Adipocyte (in vitro differentiated cells): ENCODE results near the gene TMEM258.

Source experiments
- DNase-seq: peaks from one replicate; pipeline ENCODE4 v3.0.0-alpha.2; 2015; ENCODE audit warnings: low read depth
- H3K27me3 ChIP-seq: replicated peaks from 2 replicates; pipeline ENCODE4 v1.7.0; 2013; ENCODE audit warnings: mild to moderate bottlenecking, low read length, moderate library complexity; ENCODE audit not compliant: control insufficient read depth, insufficient read depth
- H3K36me3 ChIP-seq: 2 replicates; pipeline ENCODE4 v1.7.0; 2013; ENCODE audit warnings: low read length, mild to moderate bottlenecking, moderate library complexity; ENCODE audit not compliant: control insufficient read depth, insufficient read depth, severe bottlenecking
- H3K4me1 ChIP-seq: 2 replicates; pipeline ENCODE4 v1.7.0; 2013; ENCODE audit warnings: mild to moderate bottlenecking, low read length, moderate library complexity; ENCODE audit not compliant: control insufficient read depth, insufficient read depth
- H3K4me3 ChIP-seq: 2 replicates; pipeline ENCODE4 v1.7.0; 2013; ENCODE audit warnings: mild to moderate bottlenecking, low read length, moderate library complexity
- H3K9ac ChIP-seq: 2 replicates; pipeline ENCODE4 v1.7.0; 2013; ENCODE audit warnings: mild to moderate bottlenecking, low read length, moderate library complexity
- H3K9me3 ChIP-seq: 2 replicates; pipeline ENCODE4 v1.7.0; 2013; ENCODE audit warnings: mild to moderate bottlenecking, low read length, moderate library complexity; ENCODE audit not compliant: control insufficient read depth

The TMEM258 gene

DNA sequence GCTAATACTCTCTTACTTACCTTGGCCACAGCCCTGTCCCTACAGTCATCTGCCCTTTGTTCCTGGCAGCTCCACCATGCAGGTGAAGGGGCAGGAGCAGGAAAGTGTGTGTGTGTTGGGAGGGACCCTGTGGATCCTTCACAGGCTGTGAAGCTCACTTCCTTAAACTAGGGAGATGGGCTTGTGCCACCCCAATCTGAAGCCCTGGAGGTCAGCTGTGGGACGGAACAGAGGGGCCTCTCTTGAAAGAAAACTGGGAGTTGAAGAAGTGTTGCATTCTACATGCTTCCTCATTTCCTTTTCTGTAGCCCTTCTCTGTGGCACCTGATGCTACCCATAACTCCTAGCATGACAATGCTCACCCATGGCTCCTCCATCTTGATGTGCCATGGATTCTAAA is 12.7 kb upstream of the TMEM258 start:
- H3K27me3 ChIP-seq: no peaks in the 10 kb centered on the region
- peak overlapping the region; percentile 38 for H3K9ac ChIP-seq
- H3K36me3 ChIP-seq: peaks cover 98% of the 10 kb centered on the region
- H3K4me1 ChIP-seq: peaks cover 4% of the 10 kb centered on the region
- H3K9me3 ChIP-seq: no peaks in the 10 kb centered on the region
- no peak overlapping the region for H3K4me3 ChIP-seq
- DNase-seq: no peak

DNA sequence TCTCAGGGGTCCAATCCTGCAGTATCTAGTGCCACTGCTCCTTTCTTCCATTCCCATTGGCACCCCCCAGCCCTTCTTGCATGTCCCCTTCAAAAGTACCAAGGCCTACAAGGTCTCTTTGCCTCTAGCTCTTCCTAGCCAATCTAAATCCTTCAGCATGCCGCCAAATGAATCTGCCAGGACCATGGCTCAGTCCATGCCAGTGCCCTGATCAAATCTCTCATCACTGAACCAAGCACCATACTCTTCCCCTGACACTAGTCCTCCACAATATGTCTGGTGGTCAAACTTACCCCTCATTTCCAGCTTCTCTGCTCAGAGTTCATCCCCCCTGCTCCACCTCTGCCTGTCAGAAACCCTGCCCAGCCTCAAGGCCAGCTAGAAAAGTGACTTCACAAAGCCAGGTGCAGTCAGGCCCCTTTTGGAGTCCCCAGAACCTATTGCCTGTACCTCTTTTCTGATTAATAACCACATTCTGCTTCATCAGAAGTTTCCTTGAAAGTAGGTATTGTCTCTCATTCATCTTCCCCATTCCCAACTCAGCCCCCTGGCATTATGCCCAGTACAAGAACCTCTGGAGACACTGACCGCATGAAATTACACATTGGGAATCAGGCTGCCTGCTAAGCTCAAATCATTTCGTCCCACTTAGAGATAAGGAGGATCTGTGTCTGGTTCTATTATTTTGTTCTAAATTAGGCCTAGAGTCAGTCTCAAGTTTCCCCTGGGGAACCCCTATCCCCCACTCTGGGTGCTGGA is 11.7 kb upstream of the TMEM258 start:
- no peak for DNase-seq
- Histone ChIP-seq H3K27me3 (no peaks in the 10 kb centered on the region), H3K4me1 (peaks cover 4% of the 10 kb centered on the region), H3K9me3 (no peaks in the 10 kb centered on the region), H3K4me3 (no peak overlapping the region), H3K36me3 (peaks cover 98% of the 10 kb centered on the region), H3K9ac (peak overlapping the region; percentile 38)

DNA sequence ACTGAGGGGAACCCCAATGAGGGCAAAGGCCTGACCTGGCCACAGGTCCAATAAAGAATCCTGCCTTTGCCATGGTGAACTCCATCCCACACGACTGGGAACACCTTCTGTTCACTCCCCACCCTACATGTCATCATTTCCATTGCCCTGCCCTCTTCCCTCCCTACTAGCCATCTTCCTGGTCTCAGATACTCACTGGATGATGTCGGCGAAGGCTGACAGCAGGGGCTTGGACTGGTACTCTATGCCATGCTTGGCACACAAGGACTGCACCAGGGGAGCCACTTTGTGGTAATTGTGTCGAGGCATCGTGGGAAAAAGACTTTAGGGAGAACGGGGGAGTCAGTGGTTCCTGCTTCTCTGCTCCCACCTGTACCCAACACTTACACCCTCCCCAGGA is 10.2 kb upstream of the TMEM258 start:
- H3K9me3 ChIP-seq: no peaks in the 10 kb centered on the region
- DNase-seq: no peak
- no peak overlapping the region for H3K9ac ChIP-seq
- H3K27me3 ChIP-seq: no peaks in the 10 kb centered on the region
- H3K4me3 ChIP-seq: no peak overlapping the region
- peaks cover 4% of the 10 kb centered on the region for H3K4me1 ChIP-seq
- peaks cover 83% of the 10 kb centered on the region for H3K36me3 ChIP-seq

DNA sequence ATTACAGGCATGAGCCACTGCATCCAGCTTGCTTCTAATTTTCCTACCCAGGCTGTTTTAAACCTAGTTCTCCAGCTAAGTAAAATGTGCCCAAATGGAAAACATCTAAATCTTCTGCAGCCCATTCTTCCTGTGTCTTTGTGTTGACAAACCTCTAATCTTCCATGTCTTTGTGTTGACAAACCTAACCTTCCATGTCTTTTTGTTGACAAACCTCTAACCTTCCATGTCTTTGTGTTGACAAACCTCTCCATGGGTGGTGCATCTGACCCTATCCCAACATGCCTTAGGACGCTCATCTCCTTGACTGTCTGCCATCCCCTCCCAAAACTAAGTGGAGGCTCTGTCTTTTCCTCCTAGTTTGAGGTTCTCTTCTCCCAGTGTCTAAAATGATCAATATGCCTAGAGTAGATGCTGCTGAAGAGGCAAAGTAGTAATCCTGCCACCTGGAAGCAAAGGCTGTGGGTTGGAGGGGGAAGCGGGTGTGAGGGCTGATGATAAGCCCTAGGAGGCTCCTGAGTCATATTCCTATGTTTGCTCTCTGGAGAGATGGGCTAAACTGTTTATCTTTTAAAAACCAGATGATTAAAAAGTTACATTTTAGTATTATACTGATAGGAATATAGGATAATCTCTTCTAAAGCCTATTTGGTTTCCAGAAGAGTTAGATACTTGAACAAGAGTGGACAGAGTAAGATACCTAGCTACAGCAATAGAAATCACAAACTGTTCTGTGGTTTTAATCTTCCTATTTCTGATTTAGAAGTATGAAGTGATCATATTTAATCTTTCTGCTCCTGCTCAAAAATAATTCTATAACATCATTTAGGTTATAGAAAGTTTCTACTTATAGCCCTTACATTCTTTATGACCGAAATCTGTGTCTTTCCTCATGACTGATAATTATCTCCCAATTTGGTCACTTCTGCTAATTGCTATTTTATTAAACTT is 8.2 kb upstream of the TMEM258 start:
- Histone ChIP-seq H3K9ac (no peak overlapping the region), H3K4me3 (no peak overlapping the region), H3K27me3 (no peaks in the 10 kb centered on the region), H3K9me3 (no peaks in the 10 kb centered on the region), H3K36me3 (peaks cover 66% of the 10 kb centered on the region), H3K4me1 (peaks cover 4% of the 10 kb centered on the region)
- no peak for DNase-seq

DNA sequence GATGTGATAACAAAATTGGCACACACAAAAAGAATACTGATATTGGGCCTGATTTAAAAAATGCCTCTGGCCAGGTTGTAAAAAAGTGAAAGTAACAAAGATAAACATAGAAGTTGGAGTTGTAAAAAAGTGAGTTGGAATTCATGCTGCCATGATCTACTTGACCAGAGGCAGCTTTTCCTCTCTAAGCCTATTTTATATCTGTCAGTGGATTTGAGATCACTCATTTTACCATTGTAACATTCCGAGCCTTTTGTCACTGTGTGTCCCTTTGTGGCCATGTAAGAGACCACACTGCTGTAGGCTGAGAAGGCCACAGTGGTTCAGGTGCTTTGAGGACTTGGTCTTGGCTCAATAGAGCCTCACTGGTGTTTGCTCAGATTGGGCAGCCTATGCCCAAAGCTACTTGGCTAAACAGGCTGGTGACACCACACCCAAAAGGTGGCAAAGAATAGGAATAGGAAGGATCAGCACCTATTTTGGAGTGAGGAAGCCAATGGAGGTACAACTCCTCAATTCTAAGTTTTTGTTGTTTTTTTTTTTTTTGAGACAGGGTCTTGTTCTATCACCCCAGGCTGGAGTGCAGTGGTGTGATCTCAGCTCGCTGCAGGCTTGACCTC is 7.4 kb upstream of the TMEM258 start:
- Histone ChIP-seq H3K36me3 (peaks cover 57% of the 10 kb centered on the region), H3K4me1 (peaks cover 2% of the 10 kb centered on the region), H3K27me3 (no peaks in the 10 kb centered on the region), H3K9ac (no peak overlapping the region), H3K4me3 (no peak overlapping the region), H3K9me3 (no peaks in the 10 kb centered on the region)
- no peak for DNase-seq

DNA sequence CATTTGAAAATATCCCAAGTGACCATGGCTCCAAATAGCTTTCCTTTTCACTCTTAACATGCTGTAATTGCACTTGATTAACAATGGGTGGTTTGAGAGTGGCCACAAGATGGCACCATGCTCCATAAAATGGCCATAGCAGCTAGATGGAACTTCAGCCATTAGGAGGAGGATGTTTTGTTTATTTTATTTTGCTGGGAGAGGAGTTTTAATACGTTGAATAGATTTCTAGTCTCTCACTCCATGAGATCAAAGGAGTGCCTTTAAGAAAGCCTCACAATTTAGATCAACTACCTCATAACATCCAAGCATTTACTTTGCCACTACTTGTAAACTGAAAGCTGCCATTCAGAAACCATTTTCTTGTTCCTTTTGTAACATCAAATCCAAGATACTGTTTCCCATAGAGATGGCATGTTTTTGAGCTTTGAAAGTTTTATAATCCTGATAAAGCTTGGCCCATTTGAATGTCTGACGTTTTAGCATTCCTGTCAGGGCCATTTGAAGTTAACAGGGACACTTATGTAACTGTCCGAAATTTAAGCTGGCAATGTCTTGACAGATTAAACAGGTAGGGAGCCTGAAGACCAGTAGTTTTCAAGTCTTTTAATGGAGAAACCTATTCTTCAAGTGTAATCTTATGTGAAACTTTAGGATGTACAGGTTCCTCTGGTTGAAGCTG is 5.0 kb upstream of the TMEM258 start:
- peak; percentile 92 for DNase-seq
- Histone ChIP-seq H3K27me3 (no peaks in the 10 kb centered on the region), H3K36me3 (peaks cover 34% of the 10 kb centered on the region)

DNA sequence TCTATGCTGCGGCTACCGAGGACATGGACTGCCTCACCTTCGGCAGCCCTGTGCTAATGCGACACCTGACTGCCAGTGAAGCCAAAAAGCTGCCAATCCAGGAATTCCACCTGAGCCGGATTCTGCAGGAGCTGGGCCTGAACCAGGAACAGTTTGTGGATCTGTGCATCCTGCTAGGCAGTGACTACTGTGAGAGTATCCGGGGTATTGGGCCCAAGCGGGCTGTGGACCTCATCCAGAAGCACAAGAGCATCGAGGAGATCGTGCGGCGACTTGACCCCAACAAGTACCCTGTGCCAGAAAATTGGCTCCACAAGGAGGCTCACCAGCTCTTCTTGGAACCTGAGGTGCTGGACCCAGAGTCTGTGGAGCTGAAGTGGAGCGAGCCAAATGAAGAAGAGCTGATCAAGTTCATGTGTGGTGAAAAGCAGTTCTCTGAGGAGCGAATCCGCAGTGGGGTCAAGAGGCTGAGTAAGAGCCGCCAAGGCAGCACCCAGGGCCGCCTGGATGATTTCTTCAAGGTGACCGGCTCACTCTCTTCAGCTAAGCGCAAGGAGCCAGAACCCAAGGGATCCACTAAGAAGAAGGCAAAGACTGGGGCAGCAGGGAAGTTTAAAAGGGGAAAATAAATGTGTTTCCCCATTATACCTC is 3.6 kb upstream of the TMEM258 start:
- Histone ChIP-seq H3K4me3 (no peak overlapping the region), H3K27me3 (no peaks in the 10 kb centered on the region), H3K9me3 (no peaks in the 10 kb centered on the region), H3K9ac (no peak overlapping the region), H3K36me3 (peaks cover 20% of the 10 kb centered on the region), H3K4me1 (peaks cover 18% of the 10 kb centered on the region)
- DNase-seq: no peak

More for the DNA sequence above, 5.0 kb upstream of the TMEM258 start:
- Histone ChIP-seq H3K9ac (peak overlapping the region; percentile 52), H3K4me1 (peaks cover 10% of the 10 kb centered on the region), H3K4me3 (no peak overlapping the region), H3K9me3 (no peaks in the 10 kb centered on the region)

DNA sequence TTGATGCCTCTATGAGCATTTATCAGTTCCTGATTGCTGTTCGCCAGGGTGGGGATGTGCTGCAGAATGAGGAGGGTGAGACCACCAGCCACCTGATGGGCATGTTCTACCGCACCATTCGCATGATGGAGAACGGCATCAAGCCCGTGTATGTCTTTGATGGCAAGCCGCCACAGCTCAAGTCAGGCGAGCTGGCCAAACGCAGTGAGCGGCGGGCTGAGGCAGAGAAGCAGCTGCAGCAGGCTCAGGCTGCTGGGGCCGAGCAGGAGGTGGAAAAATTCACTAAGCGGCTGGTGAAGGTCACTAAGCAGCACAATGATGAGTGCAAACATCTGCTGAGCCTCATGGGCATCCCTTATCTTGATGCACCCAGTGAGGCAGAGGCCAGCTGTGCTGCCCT is 3.1 kb upstream of the TMEM258 start:
- H3K4me3 ChIP-seq: no peak overlapping the region
- peaks cover 18% of the 10 kb centered on the region for H3K4me1 ChIP-seq
- no peak for DNase-seq
- peaks cover 15% of the 10 kb centered on the region for H3K36me3 ChIP-seq
- H3K9me3 ChIP-seq: no peaks in the 10 kb centered on the region
- no peaks in the 10 kb centered on the region for H3K27me3 ChIP-seq
- no peak overlapping the region for H3K9ac ChIP-seq

DNA sequence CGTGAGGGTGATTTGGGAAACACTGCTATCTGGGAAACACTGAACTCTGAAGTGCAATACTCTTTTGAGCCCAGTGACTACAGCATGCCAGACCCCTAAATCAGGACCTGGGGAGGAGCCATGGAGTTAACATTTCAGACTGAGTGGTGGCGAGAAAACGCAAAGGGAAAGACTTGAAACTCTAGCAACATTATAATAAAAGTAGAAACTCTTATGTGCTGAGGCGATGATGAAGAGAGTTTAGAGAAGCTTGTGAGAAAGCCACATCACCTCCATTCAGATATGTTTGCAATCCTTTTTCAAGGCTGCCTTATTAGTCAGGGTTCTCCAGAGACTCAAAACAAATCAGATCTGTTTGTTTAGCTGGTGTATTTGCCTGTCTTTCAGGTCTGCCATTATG is 2.2 kb upstream of the TMEM258 start:
- Histone ChIP-seq H3K9me3 (no peaks in the 10 kb centered on the region), H3K4me1 (peaks cover 18% of the 10 kb centered on the region), H3K27me3 (no peaks in the 10 kb centered on the region), H3K9ac (no peak overlapping the region), H3K36me3 (peaks cover 15% of the 10 kb centered on the region), H3K4me3 (no peak overlapping the region)
- no peak for DNase-seq

DNA sequence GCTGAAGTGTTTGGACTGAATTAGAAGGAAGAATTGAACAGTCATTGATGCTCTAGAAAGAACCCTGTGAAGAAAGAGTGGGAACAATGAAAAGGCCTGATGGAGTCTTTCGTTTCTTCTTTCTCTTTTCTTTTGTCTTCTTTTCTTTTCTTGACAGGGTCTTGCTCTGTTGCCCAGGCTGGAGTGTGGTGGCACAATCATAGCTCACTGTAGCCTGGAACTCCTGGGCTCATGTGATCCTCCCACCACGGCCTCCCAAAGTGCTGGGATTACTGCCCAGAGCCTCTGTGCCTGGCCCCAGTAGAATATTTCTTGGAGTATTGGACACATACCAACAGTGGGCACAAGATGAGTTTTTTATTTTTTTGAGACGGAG is 1.4 kb upstream of the TMEM258 start:
- H3K27me3 ChIP-seq: no peaks in the 10 kb centered on the region
- H3K9ac ChIP-seq: peak overlapping the region; percentile 100
- no peak for DNase-seq
- H3K9me3 ChIP-seq: no peaks in the 10 kb centered on the region
- peak overlapping the region; percentile 100 for H3K4me3 ChIP-seq
- H3K36me3 ChIP-seq: peaks cover 17% of the 10 kb centered on the region
- H3K4me1 ChIP-seq: peaks cover 18% of the 10 kb centered on the region
